HG03354 (cell line): ENCODE results near the gene KCNG1.

Source experiments
- ATAC-seq: cut with Tn5 transposase; IDR thresholded peaks from one replicate; pipeline ENCODE4 v1.9.1; 2021; ENCODE audit warnings: mild to moderate bottlenecking; ENCODE audit not compliant: unreplicated experiment, poor library complexity, severe bottlenecking

The KCNG1 gene

GRCh38 chr20:51014797-51015722 lies 7.8 kb downstream of the KCNG1 start:
- ATAC-seq: no peak

- ATAC-seq: no peak
Measured at GRCh38 chr20:51013577-51014330, 9.2 kb downstream of the KCNG1 start.

- ATAC-seq: no peak
Measured at GRCh38 chr20:51012357-51012756, 10.6 kb downstream of the KCNG1 start.

GRCh38 chr20:51011479-51011878 lies 11.4 kb downstream of the KCNG1 start:
- no peak for ATAC-seq

GRCh38 chr20:51010932-51011331 lies 12.0 kb downstream of the KCNG1 start:
- ATAC-seq: no peak

- no peak for ATAC-seq
Measured at GRCh38 chr20:51010043-51010365, 12.9 kb downstream of the KCNG1 start.

GRCh38 chr20:51009303-51010042 lies 13.4 kb downstream of the KCNG1 start:
- ATAC-seq: no peak

- no peak for ATAC-seq
Measured at GRCh38 chr20:51008718-51009117, 14.2 kb downstream of the KCNG1 start.

GRCh38 chr20:51005214-51005613 lies 17.7 kb downstream of the KCNG1 start:
- ATAC-seq: no peak

- ATAC-seq: no peak
Measured at GRCh38 chr20:51004781-51005180, 18.1 kb downstream of the KCNG1 start.

GRCh38 chr20:51004305-51004727 lies 18.6 kb downstream of the KCNG1 start:
- no peak for ATAC-seq

GRCh38 chr20:51003753-51004152 lies 19.2 kb downstream of the KCNG1 start:
- no peak for ATAC-seq

- ATAC-seq: no peak
Measured at GRCh38 chr20:51002633-51003032, 20.3 kb downstream of the KCNG1 start.

- ATAC-seq: no peak
Measured at GRCh38 chr20:51001430-51002265, 21.3 kb downstream of the KCNG1 start.

GRCh38 chr20:50999355-50999754 lies 23.6 kb downstream of the KCNG1 start:
- ATAC-seq: no peak

GRCh38 chr20:50996901-50997865 lies 25.7 kb downstream of the KCNG1 start:
- no peak for ATAC-seq

GRCh38 chr20:50995506-50995905 lies 27.4 kb downstream of the KCNG1 start:
- no peak for ATAC-seq

- ATAC-seq: no peak
Measured at GRCh38 chr20:50993876-50994275, 29.0 kb downstream of the KCNG1 start.
